HepG2 (cell line): ENCODE results near the gene DENND1C. TPM values are rescaled to one million over a fixed set of nuclear protein-coding genes. Genes with fewer than 3 reads are reported as not detected.
A peak's percentile ranks its signal among the peaks of the same experiment; 100 is the strongest.

ENCODE experiments used
- CEBPG ChIP-seq: IDR thresholded peaks from 2 replicates; pipeline ENCODE4 v1.6.1; 2016
- E2F5 ChIP-seq: sonication (generic); formaldehyde crosslinking; conservative IDR thresholded peaks from 2 replicates; pipeline ENCODE4 v1.4.0; 2020; ENCODE audit warnings: missing genetic modification reagents
- EED ChIP-seq: sonication (generic); formaldehyde crosslinking; IDR thresholded peaks from 2 replicates; pipeline ENCODE4 v1.5.0; 2020; ENCODE audit warnings: mild to moderate bottlenecking, missing genetic modification reagents
- EZH2 ChIP-seq: conservative IDR thresholded peaks from 2 replicates; pipeline ENCODE4 v1.6.1; 2012; ENCODE audit warnings: mild to moderate bottlenecking, low read depth, low read length, moderate library complexity
- GRHL1 ChIP-seq: sonication (generic); formaldehyde crosslinking; conservative IDR thresholded peaks from 2 replicates; pipeline ENCODE4 v1.8.0; 2022; ENCODE audit warnings: missing genetic modification reagents
- HNRNPK ChIP-seq: fragments of 200-400 bp; formaldehyde crosslinking; IDR thresholded peaks from 2 replicates; pipeline ENCODE4 v1.6.1; 2018; ENCODE audit warnings: low read length, low read depth, moderate library complexity, mild to moderate bottlenecking; ENCODE audit not compliant: poor library complexity, severe bottlenecking
- PRPF4 ChIP-seq: fragments of 200-400 bp; formaldehyde crosslinking; IDR thresholded peaks from 2 replicates; pipeline ENCODE4 v1.6.1; 2016; ENCODE audit warnings: low read length, low read depth; ENCODE audit not compliant: poor library complexity, severe bottlenecking
- RARA ChIP-seq: IDR thresholded peaks from 2 replicates; pipeline ENCODE4 v1.6.1; 2016; ENCODE audit warnings: missing genetic modification reagents, missing compliant biosample characterization
- SALL2 ChIP-seq: sonication (generic); formaldehyde crosslinking; IDR thresholded peaks from 2 replicates; pipeline ENCODE4 v1.8.1; 2023; ENCODE audit warnings: mild to moderate bottlenecking, missing genetic modification reagents, inconsistent platforms
- SIX1 ChIP-seq: sonication (generic); formaldehyde crosslinking; IDR thresholded peaks from 2 replicates; pipeline ENCODE4 v1.4.0; 2020; ENCODE audit warnings: missing genetic modification reagents, borderline replicate concordance
- TAF1 ChIP-seq: sonication (generic); formaldehyde crosslinking; IDR thresholded peaks from 2 replicates; pipeline ENCODE4 v1.4.0; 2020; ENCODE audit warnings: missing genetic modification reagents
- TGIF2 ChIP-seq: IDR thresholded peaks from 2 replicates; pipeline ENCODE4 v1.6.1; 2016; ENCODE audit warnings: control low read depth, missing compliant biosample characterization
- TIGD3 ChIP-seq: sonication (generic); formaldehyde crosslinking; IDR thresholded peaks from 2 replicates; pipeline ENCODE4 v1.5.1; 2020; ENCODE audit warnings: mild to moderate bottlenecking, missing genetic modification reagents, borderline replicate concordance
- USF2 ChIP-seq, 2 experiments: sonication (generic) in 1 of 2; formaldehyde crosslinking in 1 of 2; IDR thresholded peaks; 2 replicates each; pipeline versions ENCODE4 v1.5.1 to v1.6.1; 2011 to 2020; ENCODE audit warnings: borderline replicate concordance in 1 of 2, low read depth in 1 of 2, low read length in 1 of 2, mild to moderate bottlenecking in 1 of 2, missing genetic modification reagents in 1 of 2, moderate library complexity in 1 of 2
- ZNF234 ChIP-seq: sonication (generic); formaldehyde crosslinking; conservative IDR thresholded peaks from 2 replicates; pipeline ENCODE4 v1.5.1; 2020; ENCODE audit warnings: mild to moderate bottlenecking, missing genetic modification reagents
- ZNF451 ChIP-seq: sonication (generic); formaldehyde crosslinking; IDR thresholded peaks from 2 replicates; pipeline ENCODE4 v1.5.0; 2020; ENCODE audit warnings: mild to moderate bottlenecking, missing genetic modification reagents
- ZNF564 ChIP-seq: sonication (generic); formaldehyde crosslinking; IDR thresholded peaks from 2 replicates; pipeline ENCODE4 v1.8.1; 2023; ENCODE audit warnings: mild to moderate bottlenecking, missing genetic modification reagents
- ZNF598 ChIP-seq: sonication (generic); formaldehyde crosslinking; IDR thresholded peaks from 2 replicates; pipeline ENCODE4 v1.5.1; 2020; ENCODE audit warnings: mild to moderate bottlenecking, missing genetic modification reagents, borderline replicate concordance
- polyA plus RNA-seq, 8 experiments: library from polyadenylated mRNA; depleted of rRNA in 3 of 8; stranded (reverse) in 7 of 8; unstranded in 1 of 8; fragments of >200 nt; fragmentation: Illumina TruSeq in 4 of 8; extraction: Trizol in 4 of 8; gene quantifications; 2 replicates each; pipeline versions ENCODE4 v1.2.1 to v1.2.3, GENCODE V29; 2011 to 2016; ENCODE audit warnings: low read depth in 4 of 8, missing spikeins in 1 of 8, mixed read lengths in 1 of 8; ENCODE audit not compliant: insufficient read depth in 1 of 8
- total RNA-seq, 5 experiments: library from RNA; depleted of rRNA; stranded (reverse); fragments of >200 nt; fragmentation: Illumina TruSeq; extraction: Trizol; gene quantifications; 2 replicates each; pipeline ENCODE4 v1.2.3, GENCODE V29; 2016; ENCODE audit warnings: low read depth in 1 of 5
- TF ChIP-seq, protein P1 (sequence below): sonication (generic); formaldehyde crosslinking; IDR thresholded peaks from 2 replicates; pipeline ENCODE4 v1.5.0; 2020; ENCODE audit warnings: missing genetic modification reagents, mild to moderate bottlenecking, borderline replicate concordance

DENND1C gene
- total and polyA plus RNA-seq, 2 of the 13 experiments (the other 11 are each of a cell fraction or from before 2014, with no cell fraction given), result 0.04 to 0.73 TPM

DNA sequence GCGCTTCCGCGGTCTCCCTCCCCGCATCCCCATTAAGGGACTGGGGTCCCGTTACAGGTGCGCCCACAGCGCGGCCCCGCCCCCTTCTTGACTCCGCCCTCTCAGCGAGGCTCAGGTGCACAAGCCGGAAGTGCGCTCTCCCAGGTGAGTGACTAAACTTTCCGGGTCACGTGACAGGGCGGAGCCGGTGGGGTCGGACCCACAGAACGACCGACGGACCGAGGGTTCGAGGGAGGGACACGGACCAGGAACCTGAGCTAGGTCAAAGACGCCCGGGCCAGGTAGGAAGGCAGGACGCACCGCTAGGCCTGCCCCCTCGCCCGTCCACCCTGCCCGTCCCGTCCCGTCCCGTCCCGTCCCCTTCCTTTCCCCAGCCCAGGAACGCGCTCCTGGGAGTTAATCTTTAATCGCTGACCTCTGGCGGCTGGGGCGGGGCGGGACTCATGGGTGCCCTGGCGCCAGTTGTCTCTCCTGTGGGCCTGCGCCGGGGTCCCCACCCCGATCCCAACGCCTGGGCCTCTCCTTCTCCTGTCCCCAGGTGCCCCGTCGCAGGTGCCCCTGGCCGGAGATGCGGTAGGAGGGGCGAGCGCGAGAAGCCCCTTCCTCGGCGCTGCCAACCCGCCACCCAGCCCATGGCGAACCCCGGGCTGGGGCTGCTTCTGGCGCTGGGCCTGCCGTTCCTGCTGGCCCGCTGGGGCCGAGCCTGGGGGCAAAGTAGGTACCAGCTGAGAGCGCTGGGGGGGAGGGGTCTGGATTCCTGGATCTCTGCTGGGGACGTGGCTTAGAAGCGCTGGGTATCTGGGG lies 17.3 kb downstream of the DENND1C start, which contains the start of gene CRB3 (continued):
- TF ChIP-seq, protein P1, sequence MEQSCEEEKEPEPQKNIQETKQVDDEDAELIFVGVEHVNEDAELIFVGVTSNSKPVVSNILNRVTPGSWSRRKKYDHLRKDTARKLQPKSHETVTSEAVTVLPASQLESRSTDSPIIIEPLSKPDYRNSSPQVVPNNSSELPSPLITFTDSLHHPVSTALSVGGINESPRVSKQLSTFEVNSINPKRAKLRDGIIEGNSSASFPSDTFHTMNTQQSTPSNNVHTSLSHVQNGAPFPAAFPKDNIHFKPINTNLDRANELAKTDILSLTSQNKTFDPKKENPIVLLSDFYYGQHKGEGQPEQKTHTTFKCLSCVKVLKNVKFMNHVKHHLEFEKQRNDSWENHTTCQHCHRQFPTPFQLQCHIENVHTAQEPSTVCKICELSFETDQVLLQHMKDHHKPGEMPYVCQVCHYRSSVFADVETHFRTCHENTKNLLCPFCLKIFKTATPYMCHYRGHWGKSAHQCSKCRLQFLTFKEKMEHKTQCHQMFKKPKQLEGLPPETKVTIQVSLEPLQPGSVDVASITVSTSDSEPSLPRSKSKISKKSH, result peak; percentile 64; the same call in 1 of the 2 replicates
- TF ChIP-seq TAF1 (CRISPR knock-in tag), result peak; percentile 65; the same call in 1 of the 2 replicates
- no peak for TF ChIP-seq TGIF2 (CRISPR knock-in tag)
- no peak for TF ChIP-seq CEBPG
- TF ChIP-seq RARA, result peak; percentile 4; the same call in 1 of the 2 replicates
- 0 out of 2 replicates have a peak, but pooled peaks have one; percentile 58 for TF ChIP-seq TIGD3 (CRISPR knock-in tag)
- TF ChIP-seq ZNF234 (CRISPR knock-in tag), result no peak
- TF ChIP-seq SALL2 (CRISPR knock-in tag), result peak; percentile 60; the same call in 1 of the 2 replicates
- TF ChIP-seq ZNF564 (CRISPR knock-in tag), result 0 out of 2 replicates have a peak, but pooled peaks have one; percentile 44
- peak; percentile 60 for TF ChIP-seq HNRNPK
- TF ChIP-seq ZNF598, result peak; percentile 69; the same call in 1 of the 2 replicates
- TF ChIP-seq E2F5, result no peak
- no peak for TF ChIP-seq EZH2
- TF ChIP-seq EED, result peak; percentile 65; the same call in 1 of the 2 replicates
- peak; percentile 89 for TF ChIP-seq USF2 (IDR thresholded peaks at IDR 0.05; ENCODE audit: low read depth, low read length)
- TF ChIP-seq USF2 (CRISPR knock-in tag; IDR thresholded peaks at IDR 0.05; ENCODE audit: borderline replicate concordance), result peak; percentile 92; the same call in 1 of the 2 replicates
- TF ChIP-seq SIX1 (CRISPR knock-in tag), result 0 out of 2 replicates have a peak, but pooled peaks have one; percentile 11
- no peak for TF ChIP-seq GRHL1
- TF ChIP-seq PRPF4, result no peak
- peak; percentile 40; the same call in 1 of the 2 replicates for TF ChIP-seq ZNF451
